HPDE6-E6E7 (cell line): ENCODE measurements around the gene OR13A1.
"Not testable (repeated sequence)": the region's sequence is repeated elsewhere in the genome, so short reads cannot be mapped to it uniquely, and the experiment has no call there.

Experiments used
- DNase-seq: peaks from one replicate; pipeline ENCODE4 v3.0.0; 2011; ENCODE audit warnings: missing footprints; ENCODE audit errors: extremely low spot score

Gene OR13A1

DNA sequence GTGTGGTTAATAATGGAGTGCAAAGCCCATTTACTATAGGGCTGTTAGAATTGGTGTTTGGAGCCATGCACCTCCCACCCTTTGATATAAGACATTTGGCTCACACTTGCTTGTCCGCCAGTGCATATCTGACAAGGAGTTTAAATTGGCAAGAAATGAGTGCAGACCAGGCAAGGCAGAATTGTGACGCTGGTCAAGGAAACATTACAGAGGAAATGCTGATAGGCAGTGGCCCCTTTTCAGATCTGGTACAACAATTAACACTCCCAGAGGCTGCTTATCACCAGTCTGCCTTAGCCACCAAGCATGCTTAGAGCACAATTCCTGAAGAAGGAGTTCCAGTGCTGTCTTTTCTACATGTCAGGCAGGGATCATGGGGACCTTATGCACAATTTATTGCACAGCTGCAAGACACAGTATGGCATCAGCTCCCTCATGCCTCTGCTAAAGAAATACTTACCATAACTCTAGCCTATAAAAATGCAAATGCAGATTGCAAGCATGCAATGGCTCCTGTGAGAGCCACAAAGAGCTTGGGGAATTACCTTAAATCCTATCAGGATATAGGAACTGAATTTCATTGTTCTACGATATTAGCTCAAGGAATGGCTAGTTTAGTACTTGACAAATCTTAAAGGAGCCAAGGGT, 35.2 kb downstream of the OR13A1 start:
- DNase-seq = no peak

DNA sequence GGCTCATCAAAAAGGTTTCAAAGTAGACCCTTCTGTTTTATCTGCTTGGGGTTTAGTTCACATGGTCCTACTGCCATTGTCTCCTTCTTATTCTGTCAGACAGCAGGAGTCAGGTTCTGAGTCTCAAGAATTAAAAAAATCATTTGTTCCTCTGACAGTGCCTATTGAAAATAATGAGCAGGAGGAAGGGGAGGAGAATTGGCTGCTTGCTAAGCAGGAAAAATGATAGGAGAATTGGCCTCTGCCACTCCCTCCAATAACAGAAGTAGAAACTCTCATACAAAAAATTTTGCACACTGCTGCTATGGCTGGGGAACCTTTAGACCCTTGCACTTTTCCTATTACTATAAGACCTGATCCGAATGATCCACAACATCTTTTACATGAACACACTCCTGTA, 35.7 kb downstream of the OR13A1 start:
- DNase-seq = no peak

GRCh38 chr10:45278860-45279498, 36.4 kb downstream of the OR13A1 start:
- no peak for DNase-seq

DNA sequence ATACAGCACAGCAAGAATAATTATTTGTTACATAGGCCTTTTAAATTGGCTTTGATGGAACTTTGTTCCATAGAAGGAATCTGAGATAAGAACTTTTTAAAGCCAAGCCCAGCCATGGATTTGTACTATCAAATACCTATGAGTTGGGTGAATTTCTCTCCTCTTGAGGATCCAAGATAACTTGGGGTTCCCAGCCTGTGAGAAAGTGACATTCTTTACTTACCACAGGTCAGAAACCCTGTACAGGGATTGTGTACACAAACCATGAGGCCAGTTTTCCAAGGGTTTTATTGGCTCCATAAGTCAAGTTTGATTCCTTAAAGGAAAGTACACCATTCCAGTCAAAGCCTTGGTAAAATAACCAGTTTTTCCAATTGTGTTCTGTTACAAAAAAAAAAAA, 39.3 kb downstream of the OR13A1 start:
- not testable (repeated sequence) for DNase-seq

DNA sequence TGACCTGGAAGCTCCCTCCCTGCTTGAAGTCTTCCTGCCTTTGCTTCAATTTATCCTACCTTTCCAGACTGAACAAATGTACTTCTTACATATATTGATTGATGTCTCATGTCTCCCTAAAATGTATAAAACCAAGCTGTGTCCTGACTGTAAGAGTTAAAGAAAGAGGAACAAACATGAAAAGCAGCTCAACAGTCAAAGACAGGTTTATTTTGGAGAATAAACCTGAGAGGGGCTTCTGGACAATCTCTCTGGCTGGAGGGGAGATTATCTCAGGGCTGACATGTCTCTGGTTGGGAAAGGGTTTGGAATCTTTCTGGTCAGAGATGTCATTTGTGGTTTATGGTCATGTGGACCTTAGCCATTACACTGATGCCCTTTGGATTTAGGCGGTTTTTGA, 41.0 kb downstream of the OR13A1 start:
- DNase-seq = no peak

DNA sequence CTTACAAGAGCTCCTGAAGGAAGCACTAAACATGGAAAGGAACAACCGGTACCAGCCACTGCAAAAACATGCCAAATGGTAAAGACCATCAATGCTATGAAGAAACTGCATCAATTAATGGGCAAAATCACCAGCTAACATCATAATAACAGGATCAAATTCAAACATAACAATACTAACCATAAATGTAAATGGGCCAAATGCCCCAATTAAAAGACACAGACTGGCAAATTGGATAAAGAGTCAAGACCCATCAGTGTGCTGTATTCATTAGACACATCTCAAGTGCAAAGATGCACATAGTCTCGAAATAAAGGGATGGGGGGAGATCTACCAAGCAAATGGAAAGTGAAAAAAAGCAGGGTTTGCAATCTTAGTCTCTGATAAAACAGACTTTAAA, 47.6 kb downstream of the OR13A1 start:
- not testable (repeated sequence) for DNase-seq

DNA sequence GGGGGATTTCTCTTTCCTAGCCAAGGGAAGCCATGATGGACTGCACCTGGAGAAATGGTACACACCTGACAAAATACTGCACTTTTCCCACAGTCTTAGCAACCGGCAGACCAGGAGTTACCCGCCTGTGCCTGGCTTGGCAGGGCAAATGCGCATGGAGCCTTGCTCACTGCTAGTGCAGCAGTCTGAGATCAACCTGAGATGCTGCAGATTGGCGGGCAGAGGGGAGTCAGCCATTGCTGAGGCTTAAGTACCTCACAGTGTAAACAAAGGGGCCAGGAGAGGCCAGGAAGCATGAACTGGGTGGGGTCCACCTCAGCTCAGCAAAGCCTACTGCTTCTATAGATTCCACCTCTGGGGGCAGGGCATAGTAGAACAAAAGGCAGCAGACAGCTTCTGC, 49.4 kb downstream of the OR13A1 start:
- DNase-seq = no peak

DNA sequence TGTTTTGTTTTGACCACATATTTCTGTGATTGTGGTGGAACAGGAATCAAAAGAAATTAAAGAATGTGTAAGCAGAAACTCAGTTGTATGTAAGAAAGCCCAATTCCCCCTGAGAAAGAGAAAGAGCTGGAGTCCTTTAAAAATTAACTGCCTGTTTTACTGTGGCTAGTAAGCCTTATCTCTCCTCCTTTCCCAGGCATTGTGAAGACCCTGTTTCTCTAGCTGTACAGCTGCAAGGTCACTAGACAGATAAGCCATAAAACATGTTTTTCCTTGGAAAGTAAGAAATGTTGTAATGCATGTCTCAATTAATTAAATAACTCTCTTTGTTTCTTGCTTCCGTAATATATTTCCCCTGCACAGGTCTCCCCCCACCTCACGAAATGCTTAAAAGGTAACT, 53.5 kb downstream of the OR13A1 start:
- DNase-seq = no peak

- no peak for DNase-seq
Measured at GRCh38 chr10:45261243-45261775, 54.1 kb downstream of the OR13A1 start.

- not testable (repeated sequence) for DNase-seq
Measured at GRCh38 chr10:45260635-45261034, 54.8 kb downstream of the OR13A1 start.

DNA sequence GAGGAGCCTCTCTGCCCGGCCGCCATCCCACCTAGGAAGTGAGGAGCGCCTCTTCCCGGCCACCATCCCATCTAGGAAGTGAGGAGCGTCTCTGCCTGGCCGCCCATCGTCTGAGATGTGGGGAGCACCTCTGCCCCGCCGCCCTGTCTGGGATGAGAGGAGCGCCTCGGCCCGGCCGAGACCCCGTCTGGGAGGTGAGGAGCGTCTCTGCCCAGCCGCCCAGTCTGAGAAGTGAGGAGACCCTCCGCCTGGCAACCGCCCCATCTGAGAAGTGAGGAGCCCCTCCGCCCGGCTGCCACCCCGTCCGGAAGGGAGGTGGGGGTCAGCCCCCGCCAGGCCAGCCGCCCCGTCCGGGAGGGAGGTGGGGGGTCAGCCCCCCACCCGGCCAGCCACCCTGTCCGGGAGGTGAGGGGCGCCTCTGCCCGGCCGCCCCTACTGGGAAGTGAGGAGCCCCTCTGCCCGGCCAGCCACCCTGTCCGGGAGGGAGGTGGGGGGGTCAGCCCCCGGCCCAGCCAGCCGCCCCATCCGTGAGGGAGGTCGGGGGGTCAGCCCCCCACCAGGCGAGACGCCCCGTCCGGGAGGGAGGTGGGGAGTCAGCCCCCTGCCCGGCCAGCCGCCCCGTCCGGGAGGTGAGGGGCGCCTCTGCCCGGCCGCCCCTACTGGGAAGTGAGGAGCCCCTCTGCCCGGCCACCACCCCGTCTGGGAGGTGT, 55.5 kb downstream of the OR13A1 start:
- not testable (repeated sequence) for DNase-seq

- no peak for DNase-seq
Measured at GRCh38 chr10:45257600-45257999, 57.8 kb downstream of the OR13A1 start.

GRCh38 chr10:45256246-45256645, 59.2 kb downstream of the OR13A1 start:
- no peak for DNase-seq

GRCh38 chr10:45255706-45256105, 59.7 kb downstream of the OR13A1 start:
- no peak for DNase-seq

DNA sequence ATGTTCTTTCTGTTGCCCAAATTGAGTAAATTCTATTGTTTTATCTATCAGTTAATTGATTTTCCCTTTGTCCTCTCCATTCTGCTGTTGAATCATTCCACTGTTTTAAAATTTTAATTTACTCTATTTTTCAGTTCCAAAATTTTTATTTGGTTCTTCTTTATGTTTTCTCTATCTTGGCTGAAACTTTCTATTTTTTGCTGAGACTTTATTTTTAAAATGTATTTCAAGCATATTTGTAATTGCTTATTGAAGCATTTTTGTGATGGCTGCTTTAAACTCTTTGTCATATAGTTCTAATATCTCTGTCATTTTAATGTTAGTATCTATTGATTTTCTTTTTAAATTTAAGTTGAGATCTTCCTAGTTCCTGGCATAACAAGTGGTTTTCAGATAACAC, 60.5 kb downstream of the OR13A1 start:
- DNase-seq = no peak

DNA sequence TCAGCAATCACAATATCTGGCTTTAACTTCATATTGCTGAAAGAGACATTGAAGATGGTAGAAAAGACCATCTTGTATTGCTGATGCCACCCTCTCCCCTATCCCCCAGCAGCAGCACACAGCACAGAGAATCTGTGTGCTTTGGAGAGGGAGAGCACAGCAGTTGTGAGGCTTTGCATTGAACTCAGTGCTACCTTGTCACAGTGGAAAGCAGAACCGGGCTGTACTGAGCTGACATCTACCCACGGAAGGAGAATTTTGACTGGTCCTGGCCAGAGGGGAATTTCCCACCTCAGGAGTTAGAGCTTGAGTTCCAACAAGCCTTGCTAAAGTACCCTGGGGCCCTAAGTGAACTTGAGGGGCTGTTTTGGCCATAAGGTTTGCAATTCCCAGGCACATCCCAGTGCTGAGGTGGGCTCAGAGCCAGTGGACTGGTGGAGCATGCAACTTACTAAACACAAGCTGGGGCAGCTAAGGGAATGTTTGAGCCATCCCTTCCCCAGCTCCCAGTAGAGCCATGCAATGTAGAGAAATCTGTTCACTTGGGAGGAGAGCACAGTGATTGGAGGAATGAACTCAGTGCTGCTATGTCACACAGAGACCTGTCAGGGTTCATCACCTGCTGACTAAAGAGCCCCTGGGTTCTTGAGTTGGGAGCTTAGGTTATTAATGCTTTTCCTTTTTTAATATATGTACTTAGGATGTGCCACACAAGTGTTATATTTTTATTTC, 62.1 kb downstream of the OR13A1 start:
- DNase-seq = no peak
